Heart right ventricle (tissue), 16 donors: ENCODE results near the gene NPC2. TPM values are rescaled to one million over a fixed set of nuclear protein-coding genes. Genes with fewer than 3 reads are reported as not detected.

Source experiments
- ATAC-seq, 8 donors: fragments of 200-7000 bp; cut with Tn5 transposase; one replicate each; pipeline ENCODE4 v1.9.1; 2020; ENCODE audit warnings: mild to moderate bottlenecking in 8 of 8, moderate library complexity in 8 of 8, moderate number of reproducible peaks in 1 of 8
- DNase-seq, 2 donors: peaks; one replicate each; pipeline ENCODE4 v3.0.0-alpha.2; 2020
- H3K27ac ChIP-seq, 10 donors: fragments of 200-600 bp; sonication (generic) in 2 of 10; one replicate each; pipeline versions ENCODE4 v1.5.0 to v1.8.0; 2020 to 2022; ENCODE audit warnings: mild to moderate bottlenecking in 3 of 10
- H3K27me3 ChIP-seq, 7 donors: fragments of 200-600 bp; one replicate each; pipeline ENCODE4 v1.8.0; 2021 to 2022; ENCODE audit warnings: mild to moderate bottlenecking in 2 of 7
- H3K36me3 ChIP-seq, 9 donors: fragments of 200-600 bp; sonication (generic) in 1 of 9; one replicate each; pipeline versions ENCODE4 v1.5.0 to v1.8.0; 2020 to 2022; ENCODE audit warnings: mild to moderate bottlenecking in 2 of 9
- H3K4me1 ChIP-seq, 9 donors: fragments of 200-600 bp; sonication (generic) in 1 of 9; one replicate each; pipeline versions ENCODE4 v1.5.0 to v1.8.0; 2020 to 2022; ENCODE audit warnings: mild to moderate bottlenecking in 4 of 9
- H3K4me3 ChIP-seq, 10 donors: fragments of 200-600 bp; sonication (generic) in 2 of 10; one replicate each; pipeline versions ENCODE4 v1.5.0 to v1.8.0; 2020 to 2022; ENCODE audit warnings: mild to moderate bottlenecking in 7 of 10, moderate library complexity in 2 of 10
- H3K9me3 ChIP-seq, 11 donors: fragments of 200-600 bp in 10 of 11; sonication (generic) in 2 of 11; one replicate each; pipeline versions ENCODE4 v1.5.0 to v1.8.0; 2013 to 2022; ENCODE audit warnings: mild to moderate bottlenecking in 2 of 11, control low read depth in 1 of 11, moderate library complexity in 1 of 11
- WGBS, 2 donors: extraction: QIAGEN DNeasy Blood & Tissue Kit; methylation state at CpG; one replicate each; pipeline ENCODE4 v1.1.7; 2013; ENCODE audit warnings: inconsistent platforms in 1 of 2; 5-methylcytosine and 5-hydroxymethylcytosine counted together
- intact Hi-C, 10 donors: fragments of 100-400 bp; cut with DNase I; formaldehyde crosslinking; loops; one replicate each; pipeline versions ENCODE4 v1.11.1 to v1.14.2; 2022
- polyA plus RNA-seq, 2 donors: library from polyadenylated mRNA; stranded (reverse); fragments of 200-250 nt; gene quantifications; one replicate each; pipeline ENCODE4 v1.2.3, GENCODE V29; 2013
- total RNA-seq, 10 donors: library from RNA; stranded (reverse); fragmentation: NEBNext Ultra II Directional in 3 of 10; extraction: Animal tissue kit (Norgen Biotek cat#: 25700) in 3 of 10; gene quantifications; one replicate each; pipeline versions ENCODE4 v1.2.1 to v1.2.4, GENCODE V29; 2021 to 2023
- TF ChIP-seq, protein P1 (sequence below), 9 donors: fragments of 200-600 bp; sonication (generic) in 2 of 9; IDR thresholded peaks; one replicate each; pipeline versions ENCODE4 v1.5.0 to v1.8.0; 2021 to 2022; ENCODE audit warnings: antibody characterized with exemption in 9 of 9, mild to moderate bottlenecking in 5 of 9, moderate library complexity in 1 of 9
- donor health status: Arrhythmogenic right ventricular cardiomyopathy.
- donor health status: ischemic (EF 13 %, LVEDD 7.1; RV severe dilation, severe dysfunction).
- donor health status: healthy with polysubstance abuse.
- donor health status: DM: no; HTN: yes; CAD: no.
- donor health status: DM: no; HTN: no; CAD: no.
- donor health status: ischemic (EF 25% LVEDD 6.9; RV normal size, moderate dysfunction).
- donor health status: ischemic (EF 25% LVEDD 5.7; RV mildly dilated, moderate dysfunction).
- donor health status: healthy.
- donor health status: DM: yes; HTN: yes; CAD: no.
- donor health status: Ischemic cardiomyopathy.
- donor health status: ischemic (EF 35%, LVEDD 5.7; RV mildly dilated, moderate dysfunction).
- donor health status: nonischemic (EF 11% LVEDD 7.7; RV severe dilation, severe dysfunction).
- donor health status: DM: yes; HTN: yes; CAD: no.
- donor health status: PGD.
- donor health status: ischemic (EF 29% LVEDD 5.4; RV normal size, mild dysfunction).
- donor health status: nonischemic (EF 23%, LVEDD 6.1; RV moderate dilation, normal function).

NPC2 gene
- total and polyA plus RNA-seq, 12 donors, result 70.0 to 258 (median 108) TPM

DNA sequence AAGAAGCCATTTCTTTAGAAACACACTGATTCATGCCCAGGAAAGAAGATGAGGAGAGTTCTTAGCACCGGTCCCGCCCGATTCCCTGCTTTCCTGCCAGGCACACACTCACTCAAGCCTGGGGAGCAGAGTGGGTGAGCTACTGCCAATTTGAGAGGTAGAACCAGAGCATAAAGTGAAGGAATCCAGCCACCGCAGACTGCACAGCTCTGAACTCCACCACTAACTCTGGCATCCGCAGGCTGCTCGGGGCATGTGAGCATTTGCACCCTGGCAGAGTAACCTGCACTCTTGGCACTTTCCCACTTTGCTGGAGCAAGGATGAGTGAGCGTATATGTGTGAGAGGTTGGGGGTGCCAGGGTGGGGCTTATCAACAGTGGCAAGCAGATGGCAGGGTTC is 63.1 kb downstream of the NPC2 start:
- intact Hi-C loops, result no loop called here
- TF ChIP-seq, protein P1, sequence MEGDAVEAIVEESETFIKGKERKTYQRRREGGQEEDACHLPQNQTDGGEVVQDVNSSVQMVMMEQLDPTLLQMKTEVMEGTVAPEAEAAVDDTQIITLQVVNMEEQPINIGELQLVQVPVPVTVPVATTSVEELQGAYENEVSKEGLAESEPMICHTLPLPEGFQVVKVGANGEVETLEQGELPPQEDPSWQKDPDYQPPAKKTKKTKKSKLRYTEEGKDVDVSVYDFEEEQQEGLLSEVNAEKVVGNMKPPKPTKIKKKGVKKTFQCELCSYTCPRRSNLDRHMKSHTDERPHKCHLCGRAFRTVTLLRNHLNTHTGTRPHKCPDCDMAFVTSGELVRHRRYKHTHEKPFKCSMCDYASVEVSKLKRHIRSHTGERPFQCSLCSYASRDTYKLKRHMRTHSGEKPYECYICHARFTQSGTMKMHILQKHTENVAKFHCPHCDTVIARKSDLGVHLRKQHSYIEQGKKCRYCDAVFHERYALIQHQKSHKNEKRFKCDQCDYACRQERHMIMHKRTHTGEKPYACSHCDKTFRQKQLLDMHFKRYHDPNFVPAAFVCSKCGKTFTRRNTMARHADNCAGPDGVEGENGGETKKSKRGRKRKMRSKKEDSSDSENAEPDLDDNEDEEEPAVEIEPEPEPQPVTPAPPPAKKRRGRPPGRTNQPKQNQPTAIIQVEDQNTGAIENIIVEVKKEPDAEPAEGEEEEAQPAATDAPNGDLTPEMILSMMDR (IDR thresholded peaks at IDR 0.05), result no peak
- H3K4me3 ChIP-seq, result no peak overlapping the region

More for the DNA sequence above, 63.1 kb downstream of the NPC2 start:
- Histone ChIP-seq H3K9me3 (no peaks in the 10 kb centered on the region), H3K4me1 (peaks cover 0 to 5% (median 0%) of the 10 kb centered on the region in 9 donors), H3K27me3 (peaks cover 0 to 17% (median 8%) of the 10 kb centered on the region in 7 donors), H3K27ac (no peak overlapping the region), H3K36me3 (no peaks in the 10 kb centered on the region)
- no peak for ATAC-seq
- no peak for DNase-seq
- whole genome bisulfite sequencing, 2 donors, result 84 to 90% methylated on average over 7 of the region's 7 CpGs

Other genes with a start within 250 kb of the NPC2 start
- 10 to 100 TPM; 18.1 to 26.3 (median 22.0) TPM for gene ABCD4, start 190.4 kb downstream of the NPC2 start, total RNA-seq
- gene ABCD4, start 190.4 kb downstream of the NPC2 start, polyA plus RNA-seq, result 10 to 100 TPM; 17.8 to 76.4 TPM
- not detected for gene VRTN, start 144.8 kb downstream of the NPC2 start, total RNA-seq
- not detected for gene VRTN, start 144.8 kb downstream of the NPC2 start, polyA plus RNA-seq
- gene SYNDIG1L, start 67.1 kb downstream of the NPC2 start, total RNA-seq, result under 1 TPM in 5 of 10 donors, not detected in 5; 0.09 to 0.15 (median 0.15) TPM
- under 1 TPM in 1 of 2 donors, not detected in 1; 0.03 TPM for gene SYNDIG1L, start 67.1 kb downstream of the NPC2 start, polyA plus RNA-seq
- gene ISCA2, start 460 bp upstream of the NPC2 start, total RNA-seq, result 10 to 100 TPM; 32.0 to 44.3 (median 40.3) TPM
- gene ISCA2, start 460 bp upstream of the NPC2 start, polyA plus RNA-seq, result 10 to 100 TPM; 20.6 to 32.1 TPM
- gene LTBP2, start 118.9 kb upstream of the NPC2 start, total RNA-seq, result 10 to 100 TPM in 9 of 10 donors, 1 to 10 TPM in 1; 7.1 to 50.3 (median 18.5) TPM
- 1 to 10 TPM; 3.5 TPM for gene LTBP2, start 118.9 kb upstream of the NPC2 start, polyA plus RNA-seq
- gene AREL1, start 219.8 kb upstream of the NPC2 start, total RNA-seq, result 10 to 100 TPM; 18.1 to 27.2 (median 20.9) TPM
- 1 to 10 TPM; 8.8 to 8.9 TPM for gene AREL1, start 219.8 kb upstream of the NPC2 start, polyA plus RNA-seq
- gene FCF1, start 219.8 kb upstream of the NPC2 start, total RNA-seq, result 10 to 100 TPM; 31.7 to 45.5 (median 37.2) TPM
- 10 to 100 TPM in 1 of 2 donors, 1 to 10 TPM in 1; 3.4 to 20.8 TPM for gene FCF1, start 219.8 kb upstream of the NPC2 start, polyA plus RNA-seq